NCI-H1417 treated with DMSO at 0.1 percent for 48 hours (cell line): ENCODE results near the gene PANX2.
"Not testable (repeated sequence)": the region's sequence is repeated elsewhere in the genome, so short reads cannot be mapped to it uniquely, and the experiment has no call there.

Source experiments
- DNase-seq: peaks from one replicate; lab custom pipeline; 2025; lab: John Stamatoyannopoulos, UW

PANX2 gene

GRCh38 chr22:50147258-50148165, 23.0 kb upstream of the PANX2 start:
- DNase-seq = not testable (repeated sequence)

GRCh38 chr22:50148166-50148500, 22.4 kb upstream of the PANX2 start:
- DNase-seq = no peak

- DNase-seq = no peak
Observed at GRCh38 chr22:50148991-50149721, 21.4 kb upstream of the PANX2 start.

GRCh38 chr22:50150161-50151129, 20.1 kb upstream of the PANX2 start:
- DNase-seq = no peak

- no peak for DNase-seq
Observed at GRCh38 chr22:50151571-50152537, 18.7 kb upstream of the PANX2 start.

- no peak for DNase-seq
Observed at GRCh38 chr22:50153056-50153755, 17.3 kb upstream of the PANX2 start.

GRCh38 chr22:50153756-50154140, 16.8 kb upstream of the PANX2 start:
- DNase-seq = no peak

- no peak for DNase-seq
Observed at GRCh38 chr22:50157709-50158375, 12.7 kb upstream of the PANX2 start.

GRCh38 chr22:50160947-50161346, 9.6 kb upstream of the PANX2 start:
- no peak for DNase-seq

- DNase-seq = no peak
Observed at GRCh38 chr22:50161508-50162390, 8.8 kb upstream of the PANX2 start.

- DNase-seq = no peak
Observed at GRCh38 chr22:50162391-50162956, 8.1 kb upstream of the PANX2 start.

- no peak for DNase-seq
Observed at GRCh38 chr22:50165436-50166123, 5.0 kb upstream of the PANX2 start.

GRCh38 chr22:50167689-50168489, 2.6 kb upstream of the PANX2 start:
- no peak for DNase-seq

GRCh38 chr22:50168490-50169180, 1.9 kb upstream of the PANX2 start:
- not testable (repeated sequence) for DNase-seq

- no peak for DNase-seq
Observed at GRCh38 chr22:50169181-50169759, 1.3 kb upstream of the PANX2 start.

- DNase-seq = no peak
Observed at GRCh38 chr22:50169774-50170341, 673 bp upstream of the PANX2 start.
